ENCODE data around the gene DCDC2.

DNA sequence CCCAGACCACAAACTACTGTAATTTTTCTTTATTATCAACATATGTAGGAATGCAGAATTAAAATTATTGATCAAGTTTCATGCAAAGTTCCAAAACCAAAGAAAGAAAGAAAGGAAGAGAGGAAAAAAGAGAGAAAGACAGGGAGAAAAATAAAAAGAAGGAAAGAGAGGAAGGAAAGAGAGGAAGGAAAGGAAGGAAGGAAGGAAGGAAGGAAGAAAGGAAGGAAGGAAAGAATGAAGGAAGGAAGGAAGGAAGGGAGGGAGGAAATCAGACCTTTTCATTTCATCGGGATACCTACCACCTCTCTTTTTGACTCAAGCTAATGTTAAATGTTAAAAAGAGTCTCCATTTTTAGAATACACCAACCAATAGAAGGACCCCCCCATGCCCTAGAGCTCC, 31.9 kb downstream of the DCDC2 start:
- TF ChIP-seq, protein P1, sequence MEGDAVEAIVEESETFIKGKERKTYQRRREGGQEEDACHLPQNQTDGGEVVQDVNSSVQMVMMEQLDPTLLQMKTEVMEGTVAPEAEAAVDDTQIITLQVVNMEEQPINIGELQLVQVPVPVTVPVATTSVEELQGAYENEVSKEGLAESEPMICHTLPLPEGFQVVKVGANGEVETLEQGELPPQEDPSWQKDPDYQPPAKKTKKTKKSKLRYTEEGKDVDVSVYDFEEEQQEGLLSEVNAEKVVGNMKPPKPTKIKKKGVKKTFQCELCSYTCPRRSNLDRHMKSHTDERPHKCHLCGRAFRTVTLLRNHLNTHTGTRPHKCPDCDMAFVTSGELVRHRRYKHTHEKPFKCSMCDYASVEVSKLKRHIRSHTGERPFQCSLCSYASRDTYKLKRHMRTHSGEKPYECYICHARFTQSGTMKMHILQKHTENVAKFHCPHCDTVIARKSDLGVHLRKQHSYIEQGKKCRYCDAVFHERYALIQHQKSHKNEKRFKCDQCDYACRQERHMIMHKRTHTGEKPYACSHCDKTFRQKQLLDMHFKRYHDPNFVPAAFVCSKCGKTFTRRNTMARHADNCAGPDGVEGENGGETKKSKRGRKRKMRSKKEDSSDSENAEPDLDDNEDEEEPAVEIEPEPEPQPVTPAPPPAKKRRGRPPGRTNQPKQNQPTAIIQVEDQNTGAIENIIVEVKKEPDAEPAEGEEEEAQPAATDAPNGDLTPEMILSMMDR (IDR thresholded peaks at IDR 0.05): no peak
- TF ChIP-seq, protein P2, sequence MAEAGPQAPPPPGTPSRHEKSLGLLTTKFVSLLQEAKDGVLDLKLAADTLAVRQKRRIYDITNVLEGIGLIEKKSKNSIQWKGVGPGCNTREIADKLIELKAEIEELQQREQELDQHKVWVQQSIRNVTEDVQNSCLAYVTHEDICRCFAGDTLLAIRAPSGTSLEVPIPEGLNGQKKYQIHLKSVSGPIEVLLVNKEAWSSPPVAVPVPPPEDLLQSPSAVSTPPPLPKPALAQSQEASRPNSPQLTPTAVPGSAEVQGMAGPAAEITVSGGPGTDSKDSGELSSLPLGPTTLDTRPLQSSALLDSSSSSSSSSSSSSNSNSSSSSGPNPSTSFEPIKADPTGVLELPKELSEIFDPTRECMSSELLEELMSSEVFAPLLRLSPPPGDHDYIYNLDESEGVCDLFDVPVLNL (CRISPR knock-in tag; IDR thresholded peaks at IDR 0.05; ENCODE audit: borderline replicate concordance, low read depth): no peak
